Measurements from ENCODE around the gene MEGF6. TPM values are rescaled to one million over a fixed set of nuclear protein-coding genes. Genes with fewer than 3 reads are reported as not detected.

The MEGF6 gene
- total RNA-seq, 2 experiments from 2014 or later, result 57.5 to 62.2 TPM

DNA sequence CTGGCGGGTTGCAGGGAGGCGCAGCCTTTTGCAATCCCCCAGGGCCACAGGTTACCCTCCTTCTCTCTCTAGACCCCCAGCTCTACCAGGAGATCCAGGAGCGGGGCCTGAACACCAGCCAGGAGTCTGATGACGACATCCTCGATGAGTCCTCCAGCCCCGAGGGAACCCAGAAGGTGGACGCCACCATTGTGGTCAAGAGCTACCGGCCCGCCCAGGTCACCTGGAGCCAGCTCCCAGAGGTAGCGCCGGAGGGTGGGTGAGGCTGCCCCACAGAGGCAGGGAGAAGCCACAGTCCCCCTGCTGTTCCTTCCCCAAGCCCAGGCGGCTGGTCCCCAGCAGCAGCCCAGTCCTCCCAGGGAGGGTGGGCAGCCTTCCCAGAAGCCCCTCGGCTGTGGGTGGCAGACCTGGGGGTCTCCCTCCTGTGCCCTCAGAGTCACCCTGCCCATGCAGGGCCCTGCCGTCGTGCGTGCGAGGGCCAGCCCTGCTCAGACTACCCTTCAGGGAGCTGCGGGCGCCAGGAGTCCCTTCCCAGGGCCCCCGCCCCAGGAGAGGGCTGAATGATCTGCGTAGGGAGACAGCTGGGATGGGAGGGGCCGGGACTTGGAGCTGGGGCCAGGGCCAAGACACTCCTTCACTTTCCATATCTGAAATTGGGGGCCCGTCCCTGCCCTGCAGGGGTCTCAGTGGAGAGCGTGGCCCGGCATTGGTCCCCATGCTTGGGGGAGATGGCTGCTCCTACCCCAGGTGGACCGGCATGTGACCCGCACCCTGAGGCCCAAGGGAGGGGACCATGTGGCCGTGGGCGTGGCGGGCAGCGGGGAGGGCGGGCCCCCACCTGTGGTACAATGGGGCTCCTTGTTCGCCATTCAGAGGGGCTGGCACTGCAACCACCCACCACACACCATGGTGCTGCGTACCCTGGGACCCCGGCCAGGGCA, 143.9 kb downstream of the MEGF6 start:
- TF ChIP-seq, protein P1, sequence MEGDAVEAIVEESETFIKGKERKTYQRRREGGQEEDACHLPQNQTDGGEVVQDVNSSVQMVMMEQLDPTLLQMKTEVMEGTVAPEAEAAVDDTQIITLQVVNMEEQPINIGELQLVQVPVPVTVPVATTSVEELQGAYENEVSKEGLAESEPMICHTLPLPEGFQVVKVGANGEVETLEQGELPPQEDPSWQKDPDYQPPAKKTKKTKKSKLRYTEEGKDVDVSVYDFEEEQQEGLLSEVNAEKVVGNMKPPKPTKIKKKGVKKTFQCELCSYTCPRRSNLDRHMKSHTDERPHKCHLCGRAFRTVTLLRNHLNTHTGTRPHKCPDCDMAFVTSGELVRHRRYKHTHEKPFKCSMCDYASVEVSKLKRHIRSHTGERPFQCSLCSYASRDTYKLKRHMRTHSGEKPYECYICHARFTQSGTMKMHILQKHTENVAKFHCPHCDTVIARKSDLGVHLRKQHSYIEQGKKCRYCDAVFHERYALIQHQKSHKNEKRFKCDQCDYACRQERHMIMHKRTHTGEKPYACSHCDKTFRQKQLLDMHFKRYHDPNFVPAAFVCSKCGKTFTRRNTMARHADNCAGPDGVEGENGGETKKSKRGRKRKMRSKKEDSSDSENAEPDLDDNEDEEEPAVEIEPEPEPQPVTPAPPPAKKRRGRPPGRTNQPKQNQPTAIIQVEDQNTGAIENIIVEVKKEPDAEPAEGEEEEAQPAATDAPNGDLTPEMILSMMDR (IDR thresholded peaks at IDR 0.05), result no peak
- intact Hi-C loops (cut with DNase I, micrococcal nuclease), result no loop called here
- Mint-ChIP-seq H3K9me3 (no peaks in the 10 kb centered on the region), H3K27me3 (no peaks in the 10 kb centered on the region), H3K4me1 (ENCODE audit: low read depth) (no peaks in the 10 kb centered on the region), H3K36me3 (ENCODE audit: low read depth) (no peaks in the 10 kb centered on the region), H3K27ac (no peak overlapping the region), H3K4me3 (no peak overlapping the region)
- Histone ChIP-seq H3K36me3 (ENCODE audit: insufficient read depth, low read length) (no peaks in the 10 kb centered on the region), H3K4me3 (ENCODE audit: low read length) (no peak overlapping the region), H3K27me3 (ENCODE audit: control insufficient read depth in 1 of 2, insufficient read depth in 2 of 2, low read length in 2 of 2) (no peaks in the 10 kb centered on the region), H3K9me3 (ENCODE audit: control insufficient read depth in 1 of 2, insufficient read depth in 1 of 2, low read length in 2 of 2) (peaks cover 0 to 5% of the 10 kb centered on the region in 2 experiments), H3K4me1 (ENCODE audit: insufficient read depth, low read length) (no peaks in the 10 kb centered on the region), H3K27ac (ENCODE audit: low read depth in 1 of 2, low read length in 2 of 2) (no peak overlapping the region)
- no peak for ATAC-seq (ENCODE audit: poor library complexity)
- ChIA-PET CTCF (no interaction called here), POLR2A (no interaction called here)
- DNase-seq, result peak in 1 of 14 experiments; percentile 2

- H3K4me3 ChIP-seq (ENCODE audit: low read length), result no peak overlapping the region
- ATAC-seq (ENCODE audit: poor library complexity), result no peak
- no peak overlapping the region for H3K4me3 Mint-ChIP-seq
- no peaks in the 10 kb centered on the region for H3K9me3 Mint-ChIP-seq
- H3K27ac Mint-ChIP-seq, result no peak overlapping the region
- TF ChIP-seq, protein P1 (IDR thresholded peaks at IDR 0.05), result no peak
- H3K4me1 ChIP-seq (ENCODE audit: insufficient read depth, low read length), result no peaks in the 10 kb centered on the region
- DNase-seq, result peak in 1 of 14 experiments; percentile 2
- no peak overlapping the region for H3K27ac ChIP-seq (ENCODE audit: low read depth in 1 of 2, low read length in 2 of 2)
- CTCF ChIA-PET, result no interaction called here
- H3K36me3 ChIP-seq (ENCODE audit: insufficient read depth, low read length), result no peaks in the 10 kb centered on the region
- H3K27me3 Mint-ChIP-seq, result no peaks in the 10 kb centered on the region
- intact Hi-C loops (cut with DNase I, micrococcal nuclease), result no loop called here
- no peaks in the 10 kb centered on the region for H3K27me3 ChIP-seq (ENCODE audit: control insufficient read depth in 1 of 2, insufficient read depth in 2 of 2, low read length in 2 of 2)
- POLR2A ChIA-PET, result no interaction called here
- no peaks in the 10 kb centered on the region for H3K36me3 Mint-ChIP-seq (ENCODE audit: low read depth)
- no peaks in the 10 kb centered on the region for H3K9me3 ChIP-seq (ENCODE audit: control insufficient read depth in 1 of 2, insufficient read depth in 1 of 2, low read length in 2 of 2)
- H3K4me1 Mint-ChIP-seq (ENCODE audit: low read depth), result no peaks in the 10 kb centered on the region
These were observed 144.8 kb downstream of the MEGF6 start for GRCh38 chr1:3466366-3467075.

DNA sequence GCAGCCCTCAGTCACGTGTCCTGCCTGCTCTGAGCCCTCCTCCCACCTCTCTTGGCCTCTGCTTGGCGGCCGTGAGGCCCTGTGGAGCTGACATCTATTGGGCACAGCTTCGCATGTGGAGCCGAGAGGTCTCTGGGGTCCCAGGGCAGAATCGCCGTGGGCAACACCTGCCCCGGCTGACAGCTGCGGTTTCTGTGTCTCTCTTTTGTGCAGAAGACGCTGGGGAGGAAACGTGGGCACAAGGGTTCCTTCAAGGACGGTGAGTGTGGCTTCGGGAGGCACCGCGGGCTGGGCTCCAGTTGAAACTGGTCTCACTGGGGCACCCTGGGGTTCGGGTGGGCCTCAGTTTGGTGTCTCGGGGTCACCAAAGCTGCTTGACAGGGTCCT, 145.4 kb downstream of the MEGF6 start:
- H3K27me3 ChIP-seq (ENCODE audit: control insufficient read depth in 1 of 2, insufficient read depth in 2 of 2, low read length in 2 of 2), result no peaks in the 10 kb centered on the region
- H3K27ac Mint-ChIP-seq, result no peak overlapping the region
- peak in 1 of 14 experiments; percentile 3 for DNase-seq
- POLR2A ChIA-PET, result no interaction called here
- H3K27me3 Mint-ChIP-seq, result no peaks in the 10 kb centered on the region
- no peaks in the 10 kb centered on the region for H3K36me3 ChIP-seq (ENCODE audit: insufficient read depth, low read length)
- no peaks in the 10 kb centered on the region for H3K9me3 Mint-ChIP-seq
- no peaks in the 10 kb centered on the region for H3K4me1 Mint-ChIP-seq (ENCODE audit: low read depth)
- no peaks in the 10 kb centered on the region for H3K4me1 ChIP-seq (ENCODE audit: insufficient read depth, low read length)
- CTCF ChIA-PET, result no interaction called here
- no peak for ATAC-seq (ENCODE audit: poor library complexity)
- no peak overlapping the region for H3K4me3 Mint-ChIP-seq
- no peak overlapping the region for H3K27ac ChIP-seq (ENCODE audit: low read depth in 1 of 2, low read length in 2 of 2)
- H3K36me3 Mint-ChIP-seq (ENCODE audit: low read depth), result no peaks in the 10 kb centered on the region
- TF ChIP-seq, protein P1 (IDR thresholded peaks at IDR 0.05), result no peak
- no peak overlapping the region for H3K4me3 ChIP-seq (ENCODE audit: low read length)
- no peaks in the 10 kb centered on the region for H3K9me3 ChIP-seq (ENCODE audit: control insufficient read depth in 1 of 2, insufficient read depth in 1 of 2, low read length in 2 of 2)
- intact Hi-C loops (cut with DNase I, micrococcal nuclease), result no loop called here

All from CD4-positive, alpha-beta T cell (primary cell).